NCI-H82 treated with DMSO at 0.1 percent for 48 hours (cell line): Measurements from ENCODE around the gene FRMPD1.

ENCODE experiments used
- DNase-seq: peaks from one replicate; lab custom pipeline; 2025; ENCODE audit not compliant: unreplicated experiment; lab: John Stamatoyannopoulos, UW

The FRMPD1 gene

DNA sequence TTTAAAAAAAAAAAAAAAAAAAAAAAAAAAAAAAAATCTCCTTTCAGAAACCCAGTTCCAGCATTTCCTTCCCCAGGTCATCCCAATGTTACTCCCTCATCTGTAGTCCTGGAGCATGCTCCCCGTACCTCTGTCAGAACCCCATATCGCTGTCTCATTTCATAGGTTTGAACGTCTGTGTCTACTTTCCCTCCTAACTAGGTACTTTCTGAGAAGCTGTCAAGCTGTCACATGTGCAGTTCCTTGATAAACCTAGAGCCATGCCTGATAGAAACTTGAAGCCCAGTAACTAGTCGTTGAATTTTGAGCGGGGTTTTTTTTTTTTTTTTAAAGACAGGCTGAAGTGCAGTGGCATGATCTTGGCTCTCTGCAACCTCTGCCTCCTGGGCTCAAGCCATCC is 118.6 kb downstream of the FRMPD1 start:
- no peak for DNase-seq

DNA sequence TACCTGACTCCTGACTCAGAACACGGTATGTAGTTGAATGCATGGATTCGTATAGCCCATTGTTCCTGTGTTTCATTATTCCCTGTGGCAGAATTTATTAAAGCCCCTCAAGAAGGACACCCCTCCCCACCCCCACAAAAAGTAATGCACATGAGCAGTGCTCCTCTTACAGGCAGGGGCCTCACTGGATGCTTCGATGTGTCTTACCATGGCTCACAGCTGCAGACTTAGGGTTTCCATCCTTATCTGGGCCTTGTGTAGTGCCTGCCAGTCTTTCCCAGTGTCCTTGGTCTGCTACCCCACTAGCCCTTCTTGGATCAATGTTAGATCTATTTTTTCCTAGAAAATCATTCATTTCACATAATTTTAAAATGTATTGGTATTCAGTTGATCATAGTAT is 119.2 kb downstream of the FRMPD1 start:
- DNase-seq, result no peak

DNA sequence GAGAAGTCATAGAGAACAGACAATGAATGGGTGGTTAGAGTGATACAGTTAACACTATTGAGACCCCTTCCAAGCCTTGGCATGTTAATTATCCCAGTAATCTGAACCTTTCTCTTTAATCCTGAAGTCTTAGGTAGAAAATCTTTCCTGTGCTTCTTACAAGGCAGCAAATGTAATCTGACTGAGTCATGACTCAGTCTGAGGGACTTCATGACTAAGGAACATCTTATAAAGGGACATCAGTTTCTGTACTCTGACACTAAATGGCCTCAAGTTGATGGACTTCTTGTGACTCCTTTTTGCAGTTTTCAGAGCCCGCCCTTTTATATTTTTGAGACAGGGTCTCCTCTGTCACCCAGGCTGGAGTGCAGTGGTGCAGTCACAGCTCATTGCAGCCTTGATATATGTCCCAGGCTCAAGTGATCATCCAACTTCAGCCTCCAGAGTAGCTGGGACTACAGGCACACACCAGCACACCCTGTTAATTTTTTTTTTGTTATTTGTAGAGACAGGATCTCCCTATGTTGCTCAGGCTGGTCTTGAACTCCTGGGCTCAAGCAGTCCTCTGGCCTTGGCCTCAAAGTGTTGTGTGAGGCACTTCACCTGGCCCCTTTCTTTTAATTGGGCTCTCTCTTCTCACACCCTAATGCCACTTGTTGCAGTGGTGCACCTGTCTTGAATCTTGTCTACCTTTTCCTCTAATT is 124.6 kb downstream of the FRMPD1 start:
- no peak for DNase-seq

DNA sequence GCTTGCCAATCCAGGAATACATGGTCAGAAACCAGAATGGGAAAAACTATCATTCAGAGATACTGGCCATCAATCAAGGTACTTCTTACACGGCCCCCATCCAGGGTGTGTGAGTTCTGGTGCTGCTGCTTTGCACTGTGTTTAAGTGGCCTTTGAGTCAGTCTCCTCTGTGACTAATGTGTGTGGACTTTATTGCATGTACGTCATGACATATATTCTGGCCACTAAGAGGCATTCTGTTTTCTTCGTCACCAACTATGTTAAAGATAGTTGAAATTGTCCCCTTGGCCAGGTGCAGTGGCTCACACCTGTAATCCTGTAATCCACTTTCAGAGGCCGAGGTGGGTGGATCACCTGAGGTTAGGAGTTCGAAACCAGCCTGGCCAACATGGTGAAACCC is 125.6 kb downstream of the FRMPD1 start:
- no peak for DNase-seq

DNA sequence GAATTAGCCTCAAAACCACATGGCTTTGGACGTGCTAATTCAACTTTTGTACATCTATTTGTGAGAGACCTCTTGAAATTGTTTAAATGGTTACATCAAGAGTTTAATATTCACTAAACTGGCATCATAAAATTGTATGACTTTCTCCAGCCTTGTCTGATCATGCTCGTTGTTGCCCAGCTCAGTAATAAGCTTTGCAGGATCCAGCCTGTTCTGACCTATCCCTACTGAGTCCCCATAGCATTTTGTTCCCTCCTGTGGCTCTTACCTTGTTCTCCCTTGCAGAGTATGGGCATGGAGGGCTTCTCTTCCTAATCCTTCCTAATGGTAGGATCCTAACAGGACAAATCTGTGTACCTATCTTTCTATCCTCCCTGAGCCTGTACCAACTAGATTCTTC is 127.8 kb downstream of the FRMPD1 start:
- DNase-seq, result no peak

DNA sequence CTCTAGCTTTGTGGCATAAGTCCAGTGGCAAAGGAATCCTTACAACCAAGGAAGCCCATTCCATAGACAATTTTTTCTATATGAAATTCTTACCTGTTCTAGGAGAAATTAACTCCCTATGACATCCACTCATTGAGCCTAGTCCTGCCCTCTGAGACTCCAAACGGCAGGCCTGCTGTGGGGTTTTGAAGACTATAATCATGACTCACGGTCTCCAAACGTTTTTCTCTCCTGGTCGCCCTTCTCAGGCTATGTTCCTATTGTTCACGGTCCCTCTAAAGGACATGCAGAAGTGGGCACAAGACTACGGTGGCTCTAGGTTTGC is 133.5 kb downstream of the FRMPD1 start:
- no peak for DNase-seq

DNA sequence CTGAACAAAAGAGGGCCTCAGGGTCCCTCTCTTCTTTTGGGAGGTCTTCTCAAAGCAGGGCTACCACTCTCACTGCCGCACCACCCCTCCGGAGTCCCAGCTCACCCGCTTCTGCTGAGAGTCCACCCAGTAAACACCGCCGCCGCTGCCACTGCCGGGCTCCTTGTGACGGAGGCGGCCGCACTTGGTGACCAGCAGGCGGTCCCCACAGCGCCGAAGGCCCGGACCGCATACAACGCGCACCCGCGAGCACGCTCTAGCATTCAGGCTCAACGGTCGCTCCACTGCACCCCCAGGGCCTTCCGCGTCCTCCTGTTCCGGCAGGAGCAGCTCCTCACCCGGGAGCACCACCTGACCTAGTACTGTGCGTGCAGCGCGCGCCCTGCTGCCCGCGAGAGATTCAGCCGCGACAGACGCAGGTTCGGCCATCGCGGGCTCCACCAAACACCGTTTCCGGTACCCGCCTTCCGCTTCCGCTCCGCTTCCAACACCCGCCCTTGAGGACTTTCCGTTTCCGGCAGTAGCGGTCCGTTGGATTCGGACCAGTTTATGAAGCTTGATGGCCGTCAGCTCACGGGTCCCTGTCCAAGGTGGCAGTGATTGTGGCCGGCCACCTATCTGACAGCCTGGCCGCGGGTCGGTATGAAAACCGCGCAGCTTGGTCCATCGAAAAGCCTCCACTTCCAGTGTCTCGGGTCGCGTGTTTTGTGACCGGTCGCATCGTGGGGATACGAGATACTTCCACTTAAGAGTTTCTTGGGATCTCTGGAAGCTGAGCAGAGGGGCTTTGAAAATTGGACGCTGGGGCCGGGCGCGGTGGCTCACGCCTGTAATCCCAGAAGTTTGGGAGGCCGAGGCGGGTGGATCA is 134.1 kb downstream of the FRMPD1 start, which contains the start of gene EXOSC3:
Gene EXOSC3 (minus strand): TSS at position 449 of the 868 bp plus-strand sequence. CDS start 20 bp downstream, at position 429.
- DNase-seq, result peak; percentile 63

DNA sequence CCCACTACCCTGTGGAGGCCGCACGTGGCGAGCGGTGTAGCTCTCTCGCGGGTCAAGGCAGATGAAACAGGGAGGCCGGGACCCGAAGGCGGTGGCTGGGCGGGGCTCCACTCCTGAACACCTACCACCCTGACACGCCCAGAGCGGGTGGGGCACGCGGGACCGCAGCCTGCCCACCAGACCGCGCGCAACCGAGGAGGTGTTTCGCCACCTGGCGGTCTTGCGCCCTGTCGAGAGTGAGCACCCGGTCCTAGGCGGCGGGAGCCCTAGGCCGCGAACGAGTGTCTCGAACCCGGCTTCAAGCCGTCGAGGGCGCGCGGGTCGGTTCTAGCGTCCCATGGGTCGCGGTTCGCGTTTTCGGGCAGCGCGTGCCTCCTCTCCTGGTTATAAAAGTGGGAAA is 136.3 kb downstream of the FRMPD1 start:
- no peak for DNase-seq

DNA sequence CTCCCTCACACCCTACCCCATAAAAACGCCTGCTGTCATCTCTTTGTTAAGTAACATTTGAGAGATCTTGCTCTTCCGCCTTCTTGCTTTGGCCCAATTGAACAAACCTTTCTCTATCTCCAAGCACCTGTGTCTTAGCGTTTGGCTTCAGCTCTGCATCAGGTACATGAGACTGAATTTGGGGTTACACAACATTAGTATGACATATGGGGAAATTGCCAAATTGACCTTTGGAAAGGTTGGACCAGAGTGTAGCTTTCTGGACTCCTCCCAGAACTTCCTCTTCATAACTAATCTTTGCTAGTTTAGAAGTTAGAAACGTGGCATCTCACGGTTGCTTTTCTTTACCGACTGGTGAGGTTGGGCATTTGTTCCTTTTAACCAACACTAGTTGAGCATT is 137.6 kb downstream of the FRMPD1 start:
- no peak for DNase-seq

DNA sequence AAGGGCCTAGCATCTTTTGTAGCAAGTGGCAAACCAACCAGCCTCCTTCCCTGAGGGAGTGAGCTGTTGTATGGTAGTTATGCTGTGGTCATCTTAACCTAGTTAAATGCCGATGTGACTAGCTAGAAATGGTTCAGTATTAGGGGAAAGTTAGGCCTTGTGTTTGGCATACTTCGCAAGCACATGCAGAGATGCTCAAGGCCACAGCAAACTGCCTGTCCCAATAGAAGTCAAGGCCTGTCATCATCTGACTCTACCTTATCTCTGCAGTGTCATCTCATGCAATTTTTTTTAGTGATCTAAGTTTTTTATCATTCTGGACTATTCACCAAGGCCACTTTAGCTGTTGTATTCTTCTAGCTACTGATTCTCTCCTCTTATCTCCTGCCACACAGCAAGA is 139.3 kb downstream of the FRMPD1 start:
- no peak for DNase-seq

DNA sequence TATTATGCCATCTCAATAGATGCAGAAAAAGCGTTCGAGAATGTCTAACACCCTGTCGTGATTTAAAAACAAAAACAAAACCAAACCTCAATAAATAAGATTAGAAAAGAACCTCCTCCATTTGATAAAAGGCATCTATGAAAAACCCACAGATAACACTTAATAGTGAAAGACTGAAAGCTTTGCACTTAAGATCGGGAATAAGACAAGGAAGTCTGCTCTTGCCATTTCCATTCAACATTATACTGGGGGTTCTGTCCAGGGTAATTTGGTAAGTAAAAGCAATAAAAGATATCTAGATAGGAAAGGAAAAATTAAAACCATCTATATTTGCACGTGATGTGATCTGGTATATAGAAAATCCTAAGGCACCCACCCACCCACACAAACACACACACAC is 141.4 kb downstream of the FRMPD1 start:
- no peak for DNase-seq

DNA sequence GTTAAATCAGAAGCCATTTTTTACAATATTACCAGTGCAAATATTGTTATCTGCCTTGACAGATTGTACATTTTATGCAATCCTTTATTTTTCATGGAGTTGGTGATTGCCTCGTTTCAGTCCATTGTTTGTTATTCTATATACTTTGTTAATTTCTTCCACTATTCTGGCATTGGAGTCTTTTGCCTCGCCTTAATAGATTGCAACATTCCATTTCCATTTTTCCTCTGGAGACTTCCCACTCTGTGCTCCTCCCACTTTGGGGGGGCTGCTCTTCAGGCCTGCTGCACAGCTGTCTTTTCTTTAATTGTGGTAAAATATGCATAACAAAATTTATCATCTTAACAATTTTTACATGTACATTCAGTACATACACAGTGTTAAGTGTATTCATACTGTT is 145.5 kb downstream of the FRMPD1 start:
- no peak for DNase-seq
